ENCODE results near the gene DPP6. TPM values are rescaled to one million over a fixed set of nuclear protein-coding genes. Genes with fewer than 3 reads are reported as not detected.

DPP6 gene
- total RNA-seq, 1 experiment from 2014 or later = not detected

GRCh38 chr7:154857728-154858681 lies 805.8 kb downstream of the DPP6 start:
- CTCF ChIA-PET = no interaction called here
- Histone ChIP-seq H3K36me3 (ENCODE audit: control insufficient read depth, insufficient read depth, low read length) (no peaks in the 10 kb centered on the region), H3K9me3 (no peaks in the 10 kb centered on the region), H3K4me3 (ENCODE audit: low read depth, low read length) (no peak overlapping the region), H3K27me3 (replicated peaks; ENCODE audit: control insufficient read depth, insufficient read depth, low read length) (peaks cover 1% of the 10 kb centered on the region; the same call in 1 of the 2 replicates), H3K4me1 (no peaks in the 10 kb centered on the region)
- Mint-ChIP-seq H3K27ac (ENCODE audit: unreplicated experiment) (no peak overlapping the region), H3K4me1 (ENCODE audit: low read depth, unreplicated experiment) (no peaks in the 10 kb centered on the region), H3K36me3 (ENCODE audit: insufficient read depth, unreplicated experiment) (no peaks in the 10 kb centered on the region), H3K27me3 (ENCODE audit: insufficient read depth, unreplicated experiment) (no peaks in the 10 kb centered on the region), H3K9me3 (ENCODE audit: unreplicated experiment) (peaks cover under 1% of the 10 kb centered on the region), H3K4me3 (ENCODE audit: unreplicated experiment) (no peak overlapping the region)
- no TSS peak for BruUV-seq (replicated peaks)
- intact Hi-C loops (cut with micrococcal nuclease; ENCODE audit: unreplicated experiment) = no loop called here
- TF ChIP-seq, protein P1, sequence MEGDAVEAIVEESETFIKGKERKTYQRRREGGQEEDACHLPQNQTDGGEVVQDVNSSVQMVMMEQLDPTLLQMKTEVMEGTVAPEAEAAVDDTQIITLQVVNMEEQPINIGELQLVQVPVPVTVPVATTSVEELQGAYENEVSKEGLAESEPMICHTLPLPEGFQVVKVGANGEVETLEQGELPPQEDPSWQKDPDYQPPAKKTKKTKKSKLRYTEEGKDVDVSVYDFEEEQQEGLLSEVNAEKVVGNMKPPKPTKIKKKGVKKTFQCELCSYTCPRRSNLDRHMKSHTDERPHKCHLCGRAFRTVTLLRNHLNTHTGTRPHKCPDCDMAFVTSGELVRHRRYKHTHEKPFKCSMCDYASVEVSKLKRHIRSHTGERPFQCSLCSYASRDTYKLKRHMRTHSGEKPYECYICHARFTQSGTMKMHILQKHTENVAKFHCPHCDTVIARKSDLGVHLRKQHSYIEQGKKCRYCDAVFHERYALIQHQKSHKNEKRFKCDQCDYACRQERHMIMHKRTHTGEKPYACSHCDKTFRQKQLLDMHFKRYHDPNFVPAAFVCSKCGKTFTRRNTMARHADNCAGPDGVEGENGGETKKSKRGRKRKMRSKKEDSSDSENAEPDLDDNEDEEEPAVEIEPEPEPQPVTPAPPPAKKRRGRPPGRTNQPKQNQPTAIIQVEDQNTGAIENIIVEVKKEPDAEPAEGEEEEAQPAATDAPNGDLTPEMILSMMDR (IDR thresholded peaks at IDR 0.05; ENCODE audit: insufficient read depth in 1 of 2, low read depth in 1 of 2, low read length in 1 of 2, severe bottlenecking in 1 of 2, unreplicated experiment in 1 of 2) = no peak
- DNase-seq = no peak
- POLR2A ChIA-PET = no interaction called here

DNA sequence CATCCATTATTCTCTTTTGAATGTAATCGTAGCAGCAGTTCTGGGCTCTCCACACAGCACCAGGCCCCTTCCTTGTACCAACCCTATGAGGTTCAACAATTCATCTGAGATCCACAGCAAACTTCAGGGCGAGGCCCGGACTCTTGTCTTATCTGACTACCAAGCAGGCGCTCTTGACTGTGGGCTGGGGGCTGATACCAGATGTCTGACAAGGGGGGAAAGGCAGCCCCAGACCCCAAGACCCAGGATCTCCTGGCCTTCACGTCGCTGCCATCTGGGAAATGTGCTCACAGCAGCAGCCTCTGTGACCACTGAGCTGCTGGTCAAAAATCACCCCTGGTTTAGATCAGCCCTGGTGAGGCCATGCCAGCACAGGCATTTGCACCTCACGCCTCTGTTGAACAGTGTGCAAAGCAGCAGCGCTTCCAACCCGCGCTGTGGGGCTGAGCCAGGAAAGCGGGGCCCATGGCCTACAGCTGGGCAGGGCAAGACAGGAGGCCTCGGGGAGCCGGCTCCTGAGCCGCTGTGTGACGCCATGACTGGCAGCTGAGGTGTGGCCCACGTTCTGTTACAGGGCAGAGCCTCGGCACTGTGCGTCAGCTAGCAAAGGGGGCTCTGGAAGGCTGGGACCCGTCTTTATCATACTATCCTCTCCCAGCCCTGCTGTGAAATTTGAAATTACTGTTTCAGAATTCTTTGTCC lies 806.8 kb downstream of the DPP6 start:
- Mint-ChIP-seq H3K27ac (ENCODE audit: unreplicated experiment) (no peak overlapping the region), H3K36me3 (ENCODE audit: insufficient read depth, unreplicated experiment) (no peaks in the 10 kb centered on the region), H3K27me3 (ENCODE audit: insufficient read depth, unreplicated experiment) (peaks cover 4% of the 10 kb centered on the region), H3K4me1 (ENCODE audit: low read depth, unreplicated experiment) (no peaks in the 10 kb centered on the region), H3K9me3 (ENCODE audit: unreplicated experiment) (no peaks in the 10 kb centered on the region), H3K4me3 (ENCODE audit: unreplicated experiment) (no peak overlapping the region)
- no peak for DNase-seq
- Histone ChIP-seq H3K36me3 (ENCODE audit: control insufficient read depth, insufficient read depth, low read length) (no peaks in the 10 kb centered on the region), H3K4me3 (ENCODE audit: low read depth, low read length) (no peak overlapping the region), H3K4me1 (no peaks in the 10 kb centered on the region), H3K27me3 (replicated peaks; ENCODE audit: control insufficient read depth, insufficient read depth, low read length) (peaks cover 1% of the 10 kb centered on the region; the same call in 1 of the 2 replicates), H3K9me3 (no peaks in the 10 kb centered on the region)
- ChIA-PET POLR2A (no interaction called here), CTCF (no interaction called here)
- no TSS peak for BruUV-seq (replicated peaks)
- intact Hi-C loops (cut with micrococcal nuclease; ENCODE audit: unreplicated experiment) = no loop called here
- TF ChIP-seq, protein P1 (IDR thresholded peaks at IDR 0.05; ENCODE audit: insufficient read depth in 1 of 2, low read depth in 1 of 2, low read length in 1 of 2, severe bottlenecking in 1 of 2, unreplicated experiment in 1 of 2) = no peak

DNA sequence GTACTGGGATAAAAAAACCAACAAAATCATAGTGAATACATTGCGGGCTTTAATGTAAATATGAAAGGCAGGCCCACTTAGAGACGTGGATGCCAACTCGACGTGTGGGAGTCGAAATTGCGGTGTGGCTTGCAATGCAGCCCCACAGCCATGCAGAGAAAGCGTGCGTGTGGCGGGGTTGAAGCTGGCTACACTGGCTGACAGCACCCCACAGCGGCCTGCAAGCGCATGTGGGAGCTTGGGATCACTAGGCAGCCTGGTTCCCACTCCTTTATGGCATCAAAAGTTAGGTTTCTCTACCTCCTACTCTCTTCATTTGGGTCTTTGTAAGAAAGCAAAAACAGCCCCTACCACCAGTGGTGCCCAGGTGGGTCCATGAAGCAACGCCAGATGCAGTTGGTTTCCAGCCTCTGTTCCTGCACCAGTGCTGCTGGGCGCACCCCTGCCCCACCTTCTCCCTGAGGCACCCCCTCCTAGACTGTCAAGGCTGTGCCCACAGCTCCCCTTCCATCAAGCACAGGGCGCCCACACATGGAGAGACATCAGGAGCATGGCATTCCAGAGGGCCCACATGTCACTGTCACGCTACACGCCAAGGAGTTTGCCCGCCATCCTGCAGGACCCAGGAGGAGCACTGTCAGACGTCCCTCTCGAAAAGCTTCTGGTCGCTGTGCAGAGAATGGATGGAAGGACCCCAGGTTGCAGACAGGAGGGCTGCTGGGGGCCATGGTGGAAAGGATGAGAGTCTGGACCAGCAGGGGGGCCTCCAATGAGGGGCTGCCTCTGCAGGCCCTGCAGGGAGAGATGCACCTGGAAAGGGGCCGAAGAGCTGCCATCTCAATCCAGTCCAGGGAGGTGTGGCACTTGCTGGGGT lies 807.8 kb downstream of the DPP6 start:
- Histone ChIP-seq H3K27me3 (replicated peaks; ENCODE audit: control insufficient read depth, insufficient read depth, low read length) (peaks cover 1% of the 10 kb centered on the region; the same call in 1 of the 2 replicates), H3K9me3 (no peaks in the 10 kb centered on the region), H3K4me3 (ENCODE audit: low read depth, low read length) (no peak overlapping the region), H3K36me3 (ENCODE audit: control insufficient read depth, insufficient read depth, low read length) (no peaks in the 10 kb centered on the region), H3K4me1 (no peaks in the 10 kb centered on the region)
- no peak for DNase-seq
- ChIA-PET POLR2A (no interaction called here), CTCF (no interaction called here)
- intact Hi-C loops (cut with micrococcal nuclease; ENCODE audit: unreplicated experiment) = no loop called here
- TF ChIP-seq, protein P1 (IDR thresholded peaks at IDR 0.05; ENCODE audit: insufficient read depth in 1 of 2, low read depth in 1 of 2, low read length in 1 of 2, severe bottlenecking in 1 of 2, unreplicated experiment in 1 of 2) = no peak
- no TSS peak for BruUV-seq (replicated peaks)
- Mint-ChIP-seq H3K27ac (ENCODE audit: unreplicated experiment) (no peak overlapping the region), H3K4me3 (ENCODE audit: unreplicated experiment) (no peak overlapping the region), H3K9me3 (ENCODE audit: unreplicated experiment) (no peaks in the 10 kb centered on the region), H3K27me3 (ENCODE audit: insufficient read depth, unreplicated experiment) (peaks cover 7% of the 10 kb centered on the region), H3K36me3 (ENCODE audit: insufficient read depth, unreplicated experiment) (no peaks in the 10 kb centered on the region), H3K4me1 (ENCODE audit: low read depth, unreplicated experiment) (no peaks in the 10 kb centered on the region)

Measured in Caco-2 (cell line).